Measurements from ENCODE around the gene PDCD10.

The PDCD10 gene

DNA sequence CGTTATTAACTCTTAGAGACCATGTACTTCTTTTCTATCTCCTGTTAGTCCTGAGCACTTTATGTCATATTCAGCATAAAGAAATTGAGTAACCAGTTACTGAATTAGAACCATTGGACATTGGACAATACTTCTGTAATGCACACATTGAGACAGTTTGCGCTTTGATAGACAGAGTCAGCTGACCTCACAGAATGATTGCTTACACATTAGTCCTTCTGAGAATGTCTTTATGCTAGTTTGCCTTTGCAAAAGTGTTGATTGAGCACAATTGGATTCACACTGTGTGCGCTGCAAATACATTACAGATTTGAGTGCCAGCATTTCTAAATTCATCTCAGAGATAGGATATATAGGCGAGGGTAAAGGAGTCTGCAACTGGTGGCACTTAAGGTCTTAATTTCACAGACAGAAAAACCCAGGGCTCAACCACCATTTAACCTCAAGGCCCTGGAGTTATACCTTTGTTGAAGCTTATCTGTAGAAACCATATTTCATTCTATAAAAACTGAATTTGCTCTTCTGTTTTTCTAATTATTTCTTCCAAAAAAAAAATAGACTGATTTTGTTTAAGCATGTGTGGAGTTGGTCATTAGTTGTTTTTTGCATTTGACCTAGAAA, 4.6 kb upstream of the PDCD10 start:
- Histone ChIP-seq H2AK5ac (ENCODE audit: low read depth, low read length) (no peak overlapping the region), H2BK120ac (ENCODE audit: low read depth, low read length) (no peak overlapping the region), H4K8ac (ENCODE audit: low read depth, low read length) (no peak overlapping the region), H3K4me3 (ENCODE audit: low read length in 2 of 2) (no peak overlapping the region), H3K27ac (replicated peaks; ENCODE audit: low read length) (no peak overlapping the region), H3K4me1 (ENCODE audit: control insufficient read depth in 2 of 2, insufficient read depth in 1 of 2, low read depth in 1 of 2, low read length in 2 of 2) (peaks cover 0 to 2% of the 10 kb centered on the region in 2 donors), H3K9ac (ENCODE audit: low read depth, low read length, poor library complexity) (no peak overlapping the region), H3K23ac (ENCODE audit: low read depth, low read length, poor library complexity) (no peak overlapping the region), H3K4me2 (ENCODE audit: insufficient read depth, low read length, poor library complexity, severe bottlenecking) (no peak overlapping the region), H3K36me3 (replicated peaks in 1 of 2; ENCODE audit: control insufficient read depth in 2 of 2, insufficient read depth in 2 of 2, low read length in 2 of 2) (no peaks in the 10 kb centered on the region), H3K79me1 (ENCODE audit: low read depth, low read length) (no peaks in the 10 kb centered on the region), H4K91ac (ENCODE audit: low read depth, low read length, poor library complexity) (no peak overlapping the region), H3K27me3 (ENCODE audit: control insufficient read depth in 3 of 3, insufficient read depth in 3 of 3, low read depth in 1 of 3, low read length in 3 of 3) (no peaks in the 10 kb centered on the region), H2BK5ac (ENCODE audit: low read length) (no peak overlapping the region), H2AFZ (ENCODE audit: low read length) (no peak overlapping the region), H3K14ac (ENCODE audit: low read length) (no peak overlapping the region), H3K9me3 (replicated peaks in 1 of 2; ENCODE audit: control insufficient read depth in 2 of 2, insufficient read depth in 1 of 2, low read depth in 1 of 2, low read length in 2 of 2) (no peaks in the 10 kb centered on the region), H2BK12ac (ENCODE audit: low read length) (no peak overlapping the region), H2BK15ac (ENCODE audit: low read length) (no peak overlapping the region), H3K18ac (ENCODE audit: low read length) (no peak overlapping the region), H3K4ac (ENCODE audit: low read length) (no peak overlapping the region)
- DNase-seq (ENCODE audit: low spot score): no peak
- no CpG with 5 or more reads among the region's 4 CpGs for WGBS, 2 donors (ENCODE audit: extremely low coverage in 2 of 2, insufficient read length in 2 of 2, insufficient replicate concordance in 1 of 2)

DNA sequence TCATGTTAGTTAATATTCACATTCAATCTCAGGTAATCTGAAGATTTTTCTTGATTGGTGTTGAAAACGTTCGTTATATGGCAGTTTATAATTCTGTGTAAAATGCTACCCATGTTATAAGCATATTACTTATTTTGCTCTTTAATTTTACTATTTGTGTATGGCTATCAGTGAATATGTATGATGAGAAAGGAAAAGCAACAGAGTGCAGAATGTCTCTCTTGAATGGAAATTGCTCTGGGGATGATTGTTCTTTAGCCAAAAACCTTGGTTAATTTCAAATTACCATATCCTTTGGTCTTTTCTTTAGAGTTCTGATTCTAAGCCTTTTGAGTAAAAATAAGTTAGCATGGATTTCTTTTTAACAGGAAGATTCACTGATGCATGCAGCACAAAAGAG, 3.3 kb upstream of the PDCD10 start:
- no peaks in the 10 kb centered on the region for H3K9me3 ChIP-seq (replicated peaks in 1 of 2; ENCODE audit: control insufficient read depth in 2 of 2, insufficient read depth in 1 of 2, low read depth in 1 of 2, low read length in 2 of 2)
- H2AFZ ChIP-seq (ENCODE audit: low read length): no peak overlapping the region
- no peak overlapping the region for H4K8ac ChIP-seq (ENCODE audit: low read depth, low read length)
- H3K4me1 ChIP-seq (ENCODE audit: control insufficient read depth in 2 of 2, insufficient read depth in 1 of 2, low read depth in 1 of 2, low read length in 2 of 2): peaks cover 2% of the 10 kb centered on the region in 2 donors
- H3K36me3 ChIP-seq (replicated peaks in 1 of 2; ENCODE audit: control insufficient read depth in 2 of 2, insufficient read depth in 2 of 2, low read length in 2 of 2): no peaks in the 10 kb centered on the region
- H4K91ac ChIP-seq (ENCODE audit: low read depth, low read length, poor library complexity): no peak overlapping the region
- H2BK12ac ChIP-seq (ENCODE audit: low read length): no peak overlapping the region
- no peak overlapping the region for H3K9ac ChIP-seq (ENCODE audit: low read depth, low read length, poor library complexity)
- H3K4ac ChIP-seq (ENCODE audit: low read length): no peak overlapping the region
- H2AK5ac ChIP-seq (ENCODE audit: low read depth, low read length): no peak overlapping the region
- no peak overlapping the region for H2BK120ac ChIP-seq (ENCODE audit: low read depth, low read length)
- H2BK15ac ChIP-seq (ENCODE audit: low read length): no peak overlapping the region
- H3K27me3 ChIP-seq (ENCODE audit: control insufficient read depth in 3 of 3, insufficient read depth in 3 of 3, low read depth in 1 of 3, low read length in 3 of 3): no peaks in the 10 kb centered on the region
- H3K23ac ChIP-seq (ENCODE audit: low read depth, low read length, poor library complexity): no peak overlapping the region
- H3K27ac ChIP-seq (replicated peaks; ENCODE audit: low read length): no peak overlapping the region
- no peaks in the 10 kb centered on the region for H3K79me1 ChIP-seq (ENCODE audit: low read depth, low read length)
- no peak for DNase-seq (ENCODE audit: low spot score)
- H3K4me2 ChIP-seq (ENCODE audit: insufficient read depth, low read length, poor library complexity, severe bottlenecking): no peak overlapping the region
- no CpG with 5 or more reads among the region's 2 CpGs for WGBS, 2 donors (ENCODE audit: extremely low coverage in 2 of 2, insufficient read length in 2 of 2, insufficient replicate concordance in 1 of 2)
- no peak overlapping the region for H2BK5ac ChIP-seq (ENCODE audit: low read length)
- H3K4me3 ChIP-seq (ENCODE audit: low read length in 2 of 2): no peak overlapping the region
- no peak overlapping the region for H3K18ac ChIP-seq (ENCODE audit: low read length)
- H3K14ac ChIP-seq (ENCODE audit: low read length): no peak overlapping the region

DNA sequence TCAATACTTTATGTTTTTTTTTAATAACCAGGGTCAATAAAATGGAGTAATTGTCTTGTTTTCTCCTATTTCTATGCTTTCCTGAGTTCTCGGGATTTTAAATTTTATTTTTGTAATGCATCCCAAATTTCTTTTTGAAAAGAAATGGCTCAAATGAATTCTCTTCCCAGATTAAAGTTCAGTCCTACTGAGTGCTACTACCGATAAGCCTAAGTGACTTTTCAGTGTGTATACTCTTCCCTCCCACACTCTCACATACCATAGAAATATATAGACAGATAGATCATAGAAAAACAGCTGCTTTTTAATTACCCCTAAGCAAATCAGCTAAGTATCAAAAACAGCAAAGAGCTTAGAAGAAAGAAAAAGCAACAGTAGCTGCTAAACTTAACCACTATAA, 2.3 kb upstream of the PDCD10 start:
- no peak for DNase-seq (ENCODE audit: low spot score)
- H3K4me3 ChIP-seq (ENCODE audit: low read length in 2 of 2): no peak overlapping the region

DNA sequence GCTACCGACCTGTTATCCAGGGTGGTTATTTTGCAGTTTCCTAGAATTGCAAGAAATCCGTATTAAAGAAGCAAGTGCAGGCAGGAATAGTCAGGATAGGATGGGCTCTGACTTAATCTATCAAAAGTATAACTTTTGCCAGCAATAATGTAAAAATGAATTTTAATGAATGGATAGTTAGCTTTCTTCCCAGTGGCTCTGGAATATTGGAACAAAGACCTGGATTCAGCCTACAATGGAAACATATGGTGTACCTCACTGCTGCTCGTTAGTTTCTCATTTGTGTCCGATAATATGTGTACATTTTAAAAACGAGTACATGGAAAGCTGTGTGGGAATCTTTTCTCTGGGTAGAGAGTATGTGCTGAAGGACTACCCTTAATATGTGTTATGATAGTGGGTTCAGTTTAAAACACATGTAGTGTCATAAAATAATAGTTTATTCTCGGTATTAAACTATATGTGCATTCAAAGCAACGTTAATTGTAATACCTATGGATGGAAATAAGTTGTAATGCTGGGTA, 1.6 kb upstream of the PDCD10 start:
- H3K4me1 ChIP-seq (ENCODE audit: control insufficient read depth in 2 of 2, insufficient read depth in 1 of 2, low read depth in 1 of 2, low read length in 2 of 2): peaks cover 2% of the 10 kb centered on the region in 2 donors
- no peak overlapping the region for H3K9ac ChIP-seq (ENCODE audit: low read depth, low read length, poor library complexity)
- no peak overlapping the region for H3K4ac ChIP-seq (ENCODE audit: low read length)
- peak overlapping the region; percentile 68 for H3K4me2 ChIP-seq (ENCODE audit: insufficient read depth, low read length, poor library complexity, severe bottlenecking)
- H4K91ac ChIP-seq (ENCODE audit: low read depth, low read length, poor library complexity): no peak overlapping the region
- H3K9me3 ChIP-seq (replicated peaks in 1 of 2; ENCODE audit: control insufficient read depth in 2 of 2, insufficient read depth in 1 of 2, low read depth in 1 of 2, low read length in 2 of 2): no peaks in the 10 kb centered on the region
- H3K4me3 ChIP-seq (ENCODE audit: low read length in 2 of 2): peak overlapping the region in 1 of 2 donors; percentile 84
- H3K27me3 ChIP-seq (ENCODE audit: control insufficient read depth in 3 of 3, insufficient read depth in 3 of 3, low read depth in 1 of 3, low read length in 3 of 3): no peaks in the 10 kb centered on the region
- no peak overlapping the region for H2AK5ac ChIP-seq (ENCODE audit: low read depth, low read length)
- H2BK12ac ChIP-seq (ENCODE audit: low read length): no peak overlapping the region
- WGBS, 2 donors (ENCODE audit: extremely low coverage in 2 of 2, insufficient read length in 2 of 2, insufficient replicate concordance in 1 of 2): no CpG with 5 or more reads among the region's 7 CpGs
- H2BK15ac ChIP-seq (ENCODE audit: low read length): no peak overlapping the region
- H3K14ac ChIP-seq (ENCODE audit: low read length): no peak overlapping the region
- no peak overlapping the region for H2BK5ac ChIP-seq (ENCODE audit: low read length)
- H3K36me3 ChIP-seq (replicated peaks in 1 of 2; ENCODE audit: control insufficient read depth in 2 of 2, insufficient read depth in 2 of 2, low read length in 2 of 2): peaks cover 0 to 5% of the 10 kb centered on the region in 2 donors
- H3K79me1 ChIP-seq (ENCODE audit: low read depth, low read length): no peaks in the 10 kb centered on the region
- H3K27ac ChIP-seq (replicated peaks; ENCODE audit: low read length): no peak overlapping the region
- H3K23ac ChIP-seq (ENCODE audit: low read depth, low read length, poor library complexity): no peak overlapping the region
- peak overlapping the region; percentile 96 for H2AFZ ChIP-seq (ENCODE audit: low read length)
- no peak overlapping the region for H4K8ac ChIP-seq (ENCODE audit: low read depth, low read length)
- H2BK120ac ChIP-seq (ENCODE audit: low read depth, low read length): no peak overlapping the region
- no peak overlapping the region for H3K18ac ChIP-seq (ENCODE audit: low read length)
- DNase-seq (ENCODE audit: low spot score): no peak

More for the DNA sequence above, 2.3 kb upstream of the PDCD10 start:
- Histone ChIP-seq H3K27ac (replicated peaks; ENCODE audit: low read length) (no peak overlapping the region), H2BK12ac (ENCODE audit: low read length) (no peak overlapping the region), H3K4me2 (ENCODE audit: insufficient read depth, low read length, poor library complexity, severe bottlenecking) (no peak overlapping the region), H4K8ac (ENCODE audit: low read depth, low read length) (no peak overlapping the region), H2AFZ (ENCODE audit: low read length) (no peak overlapping the region), H4K91ac (ENCODE audit: low read depth, low read length, poor library complexity) (no peak overlapping the region), H2BK15ac (ENCODE audit: low read length) (no peak overlapping the region), H2BK120ac (ENCODE audit: low read depth, low read length) (no peak overlapping the region), H3K79me1 (ENCODE audit: low read depth, low read length) (no peaks in the 10 kb centered on the region), H2AK5ac (ENCODE audit: low read depth, low read length) (no peak overlapping the region), H3K14ac (ENCODE audit: low read length) (no peak overlapping the region), H3K23ac (ENCODE audit: low read depth, low read length, poor library complexity) (no peak overlapping the region), H3K4me1 (ENCODE audit: control insufficient read depth in 2 of 2, insufficient read depth in 1 of 2, low read depth in 1 of 2, low read length in 2 of 2) (peaks cover 2% of the 10 kb centered on the region in 2 donors), H3K9me3 (replicated peaks in 1 of 2; ENCODE audit: control insufficient read depth in 2 of 2, insufficient read depth in 1 of 2, low read depth in 1 of 2, low read length in 2 of 2) (no peaks in the 10 kb centered on the region), H2BK5ac (ENCODE audit: low read length) (no peak overlapping the region), H3K36me3 (replicated peaks in 1 of 2; ENCODE audit: control insufficient read depth in 2 of 2, insufficient read depth in 2 of 2, low read length in 2 of 2) (no peaks in the 10 kb centered on the region), H3K9ac (ENCODE audit: low read depth, low read length, poor library complexity) (no peak overlapping the region), H3K4ac (ENCODE audit: low read length) (no peak overlapping the region), H3K18ac (ENCODE audit: low read length) (no peak overlapping the region), H3K27me3 (ENCODE audit: control insufficient read depth in 3 of 3, insufficient read depth in 3 of 3, low read depth in 1 of 3, low read length in 3 of 3) (no peaks in the 10 kb centered on the region)
- WGBS, 2 donors (ENCODE audit: extremely low coverage in 2 of 2, insufficient read length in 2 of 2, insufficient replicate concordance in 1 of 2): no CpG with 5 or more reads among the region's 2 CpGs
